HEK293T (cell line): ENCODE data around the gene ZNF560.

ENCODE experiments used
- CTCF ChIA-PET: fragments of 350-600 bp; formaldehyde crosslinking; extraction: SDS; loops from one replicate; lab custom pipeline; 2021; ENCODE audit warnings: antibody characterized with exemption, inconsistent platforms; lab: Yijun Ruan, JAX
- POLR2A ChIA-PET: fragments of 350-600 bp; formaldehyde crosslinking; extraction: SDS; loops from one replicate; lab custom pipeline; 2020; ENCODE audit warnings: antibody characterized with exemption, inconsistent platforms; lab: Yijun Ruan, JAX
- DNase-seq: peaks from one replicate; pipeline ENCODE4 v3.0.0; 2012; ENCODE audit warnings: mixed read lengths; ENCODE audit errors: extremely low spot score
- ARNT ChIP-seq: fragments of 450-650 bp; IDR thresholded peaks from 2 replicates; pipeline ENCODE4 v1.6.1; 2017; ENCODE audit warnings: mild to moderate bottlenecking
- BHLHE40 ChIP-seq: fragments of 450-650 bp; IDR thresholded peaks from 2 replicates; pipeline ENCODE4 v1.6.1; 2016; ENCODE audit warnings: mild to moderate bottlenecking, moderate library complexity, borderline replicate concordance
- CTBP1 ChIP-seq: fragments of 450-650 bp; IDR thresholded peaks from 2 replicates; pipeline ENCODE4 v1.6.1; 2016; ENCODE audit warnings: borderline replicate concordance
- ELF4 ChIP-seq: fragments of 450-650 bp; IDR thresholded peaks from 2 replicates; pipeline ENCODE4 v1.6.1; 2017; ENCODE audit warnings: antibody characterized with exemption
- FOXA1 ChIP-seq: fragments of 450-650 bp; IDR thresholded peaks from 2 replicates; pipeline ENCODE4 v1.6.1; 2016; ENCODE audit warnings: mild to moderate bottlenecking
- FOXK2 ChIP-seq: fragments of 450-650 bp; IDR thresholded peaks from 2 replicates; pipeline ENCODE4 v1.6.1; 2016; ENCODE audit warnings: mild to moderate bottlenecking
- FOXM1 ChIP-seq: fragments of 450-650 bp; IDR thresholded peaks from 2 replicates; pipeline ENCODE4 v1.6.1; 2017; ENCODE audit warnings: mild to moderate bottlenecking, borderline replicate concordance
- HDGF ChIP-seq: fragments of 450-650 bp; IDR thresholded peaks from 2 replicates; pipeline ENCODE4 v1.6.1; 2017; ENCODE audit warnings: antibody characterized with exemption, borderline replicate concordance
- L3MBTL2 ChIP-seq: fragments of 450-650 bp; conservative IDR thresholded peaks from 2 replicates; pipeline ENCODE4 v1.6.1; 2016; ENCODE audit warnings: mild to moderate bottlenecking
- LEF1 ChIP-seq: fragments of 450-650 bp; IDR thresholded peaks from 2 replicates; pipeline ENCODE4 v1.6.1; 2017; ENCODE audit warnings: mild to moderate bottlenecking, borderline replicate concordance
- NFRKB ChIP-seq: fragments of 450-650 bp; IDR thresholded peaks from 2 replicates; pipeline ENCODE4 v1.6.1; 2016; ENCODE audit warnings: mild to moderate bottlenecking, moderate library complexity
- PKNOX1 ChIP-seq: fragments of 450-650 bp; IDR thresholded peaks from 2 replicates; pipeline ENCODE4 v1.6.1; 2016
- SP1 ChIP-seq: fragments of 450-650 bp; IDR thresholded peaks from 2 replicates; pipeline ENCODE4 v1.6.1; 2017
- SUZ12 ChIP-seq: fragments of 450-650 bp; IDR thresholded peaks from 2 replicates; pipeline ENCODE4 v1.6.1; 2016; ENCODE audit warnings: mild to moderate bottlenecking
- TARDBP ChIP-seq: fragments of 450-650 bp; IDR thresholded peaks from 2 replicates; pipeline ENCODE4 v1.6.1; 2016
- ZNF384 ChIP-seq: fragments of 450-650 bp; IDR thresholded peaks from 2 replicates; pipeline ENCODE4 v1.6.1; 2016

ZNF560 gene

GRCh38 chr19:9528757-9529336 is 30.4 kb upstream of the ZNF560 start:
- DNase-seq, result no peak
- TF ChIP-seq SP1, result no peak
- TF ChIP-seq HDGF, result no peak
- no peak for TF ChIP-seq PKNOX1
- TF ChIP-seq TARDBP, result no peak
- no peak for TF ChIP-seq ELF4
- TF ChIP-seq BHLHE40, result no peak
- no peak for TF ChIP-seq L3MBTL2
- TF ChIP-seq ZNF384, result no peak
- TF ChIP-seq FOXM1, result no peak
- TF ChIP-seq FOXK2, result no peak
- no peak for TF ChIP-seq NFRKB
- TF ChIP-seq LEF1, result no peak
- no peak for TF ChIP-seq FOXA1
- ChIA-PET CTCF (no interaction called here), POLR2A (no interaction called here)

GRCh38 chr19:9523885-9524474 is 25.6 kb upstream of the ZNF560 start:
- ChIA-PET CTCF (no interaction called here), POLR2A (no interaction called here)
- no peak for DNase-seq
- TF ChIP-seq BHLHE40, result no peak
- no peak for TF ChIP-seq ZNF384
- no peak for TF ChIP-seq FOXA1
- no peak for TF ChIP-seq SUZ12
- TF ChIP-seq ARNT, result no peak

- POLR2A ChIA-PET, result no interaction called here
- CTCF ChIA-PET, result no interaction called here
- TF ChIP-seq SP1 (no peak), FOXM1 (no peak), TARDBP (no peak), ZNF384 (no peak), PKNOX1 (no peak), ELF4 (no peak), SUZ12 (no peak), FOXA1 (no peak), BHLHE40 (no peak), L3MBTL2 (no peak), FOXK2 (no peak), LEF1 (no peak), ARNT (no peak), HDGF (no peak), NFRKB (no peak), CTBP1 (no peak)
- DNase-seq, result no peak
These were observed 8.9 kb upstream of the ZNF560 start for GRCh38 chr19:9507285-9507684.

- ChIA-PET POLR2A (no interaction called here), CTCF (no interaction called here)
- no peak for DNase-seq
- no peak for TF ChIP-seq ZNF384
- no peak for TF ChIP-seq LEF1
- no peak for TF ChIP-seq L3MBTL2
- TF ChIP-seq ARNT, result no peak
- no peak for TF ChIP-seq FOXK2
- TF ChIP-seq NFRKB, result no peak
- TF ChIP-seq SP1, result no peak
- TF ChIP-seq FOXA1, result no peak
- no peak for TF ChIP-seq FOXM1
- TF ChIP-seq SUZ12, result no peak
These were observed 2.4 kb upstream of the ZNF560 start for GRCh38 chr19:9500796-9501195.

- ChIA-PET CTCF (no interaction called here), POLR2A (no interaction called here)
- TF ChIP-seq LEF1 (no peak), FOXK2 (no peak), ARNT (no peak), BHLHE40 (no peak), L3MBTL2 (no peak), SP1 (no peak), NFRKB (no peak), TARDBP (no peak), SUZ12 (no peak), CTBP1 (no peak), ZNF384 (no peak)
- no peak for DNase-seq
These were observed 4.3 kb downstream of the ZNF560 start for GRCh38 chr19:9494096-9494495.

- no peak for TF ChIP-seq CTBP1
- ChIA-PET CTCF (no interaction called here), POLR2A (no interaction called here)
- no peak for DNase-seq
These were observed 11.4 kb downstream of the ZNF560 start for GRCh38 chr19:9487016-9487415.

- no peak for DNase-seq
- TF ChIP-seq FOXK2 (no peak), HDGF (no peak), SP1 (no peak), TARDBP (no peak), ZNF384 (no peak), LEF1 (no peak), SUZ12 (no peak), ARNT (no peak), L3MBTL2 (no peak), FOXA1 (no peak), PKNOX1 (no peak), BHLHE40 (no peak), CTBP1 (no peak), NFRKB (no peak), FOXM1 (no peak), ELF4 (no peak)
- POLR2A ChIA-PET, result no interaction called here
- CTCF ChIA-PET, result no interaction called here
These were observed 13.3 kb downstream of the ZNF560 start for GRCh38 chr19:9485140-9485539.
